ENCODE measurements around the gene MRPL34. TPM values are rescaled to one million over a fixed set of nuclear protein-coding genes. Genes with fewer than 3 reads are reported as not detected.
A peak's percentile ranks its signal among the peaks of the same experiment; 100 is the strongest.

Gene MRPL34
- total RNA-seq, result 47.7 to 51.0 TPM (median 50.1 TPM) in 3 replicates

- Mint-ChIP-seq H3K9me3 (no peaks in the 10 kb centered on the region), H3K27me3 (ENCODE audit: low read depth) (no peaks in the 10 kb centered on the region), H3K4me3 (peak within 1 kb of the TSS; percentile 90), H3K27ac (peak within 1 kb of the TSS; percentile 95), H3K36me3 (no peaks in the 10 kb centered on the region), H3K4me1 (peaks cover 43% of the 10 kb centered on the region)
- no peak for TF ChIP-seq CTCF (IDR thresholded peaks at IDR 0.05; ENCODE audit: unreplicated experiment)
- peak; percentile 95 to 97 for DNase-seq (ENCODE audit: low spot score in 2 of 2, unreplicated experiment in 2 of 2)
Measured at GRCh38 chr19:17305517-17306284, at the start of gene MRPL34. Gene MRPL34 (plus strand): TSS chr19:17305872. CDS start chr19:17305893, 21 bp downstream.

GRCh38 chr19:17256130-17256529 is 49.5 kb upstream of the MRPL34 start:
- Mint-ChIP-seq H3K27ac (no peak overlapping the region), H3K9me3 (no peaks in the 10 kb centered on the region), H3K27me3 (ENCODE audit: low read depth) (peaks cover 2% of the 10 kb centered on the region), H3K4me3 (no peak overlapping the region), H3K36me3 (no peaks in the 10 kb centered on the region), H3K4me1 (no peaks in the 10 kb centered on the region)
- TF ChIP-seq CTCF (IDR thresholded peaks at IDR 0.05; ENCODE audit: unreplicated experiment), result no peak
- no peak for DNase-seq (ENCODE audit: low spot score in 2 of 2, unreplicated experiment in 2 of 2)

GRCh38 chr19:17259118-17259780 is 46.4 kb upstream of the MRPL34 start:
- no peaks in the 10 kb centered on the region for H3K4me1 Mint-ChIP-seq
- H3K4me3 Mint-ChIP-seq, result no peak overlapping the region
- peaks cover 2% of the 10 kb centered on the region for H3K27me3 Mint-ChIP-seq (ENCODE audit: low read depth)
- no peaks in the 10 kb centered on the region for H3K9me3 Mint-ChIP-seq
- no peaks in the 10 kb centered on the region for H3K36me3 Mint-ChIP-seq
- no peak for TF ChIP-seq CTCF (IDR thresholded peaks at IDR 0.05; ENCODE audit: unreplicated experiment)
- no peak for DNase-seq (ENCODE audit: low spot score in 2 of 2, unreplicated experiment in 2 of 2)
- no peak overlapping the region for H3K27ac Mint-ChIP-seq

GRCh38 chr19:17259934-17260333 is 45.7 kb upstream of the MRPL34 start:
- no peak for DNase-seq (ENCODE audit: low spot score in 2 of 2, unreplicated experiment in 2 of 2)
- no peak overlapping the region for H3K4me3 Mint-ChIP-seq
- no peak overlapping the region for H3K27ac Mint-ChIP-seq
- H3K27me3 Mint-ChIP-seq (ENCODE audit: low read depth), result peaks cover 2% of the 10 kb centered on the region
- H3K9me3 Mint-ChIP-seq, result no peaks in the 10 kb centered on the region
- no peaks in the 10 kb centered on the region for H3K36me3 Mint-ChIP-seq
- TF ChIP-seq CTCF (IDR thresholded peaks at IDR 0.05; ENCODE audit: unreplicated experiment), result no peak
- no peaks in the 10 kb centered on the region for H3K4me1 Mint-ChIP-seq

- H3K27ac Mint-ChIP-seq, result peak overlapping the region; percentile 58
- peak; percentile 90 for TF ChIP-seq CTCF (IDR thresholded peaks at IDR 0.05; ENCODE audit: unreplicated experiment)
Measured at GRCh38 chr19:17260842-17261325, 44.8 kb upstream of the MRPL34 start.

More at GRCh38 chr19:17260842-17261325, 44.8 kb upstream of the MRPL34 start:
- no peak overlapping the region for H3K4me3 Mint-ChIP-seq
- peak; percentile 80 to 92 for DNase-seq (ENCODE audit: low spot score in 2 of 2, unreplicated experiment in 2 of 2)
- H3K4me1 Mint-ChIP-seq, result no peaks in the 10 kb centered on the region
- H3K36me3 Mint-ChIP-seq, result no peaks in the 10 kb centered on the region
- H3K27me3 Mint-ChIP-seq (ENCODE audit: low read depth), result peaks cover 2% of the 10 kb centered on the region
- H3K9me3 Mint-ChIP-seq, result no peaks in the 10 kb centered on the region

Measured in mesothelial cell of epicardium (in vitro differentiated cells).